Measurements from ENCODE around the gene TMPRSS6.

GRCh38 chr22:37079668-37080171, 29.8 kb downstream of the TMPRSS6 start:
- TF ChIP-seq CTCF (conservative IDR thresholded peaks at IDR 0.05; ENCODE audit: low read depth, low read length) (no peak), EZH2 (IDR thresholded peaks at IDR 0.05; ENCODE audit: low read length, unreplicated experiment) (no peak)
